GM23338 (cell line): ENCODE measurements around the gene MMP25. TPM values are rescaled to one million over a fixed set of nuclear protein-coding genes. Genes with fewer than 3 reads are reported as not detected.

ENCODE experiments used
- ATAC-seq: fragments of 200-7000 bp; cut with Tn5 transposase; 3 replicates; pipeline ENCODE4 v1.9.1; 2020
- DNase-seq: peaks from one replicate; pipeline ENCODE4 v3.0.0-alpha.2; 2015; ENCODE audit warnings: low spot score
- H2AFZ ChIP-seq: fragments of 200-600 bp; sonication (generic); 2 replicates; pipeline ENCODE4 v1.8.0; 2016; ENCODE audit warnings: antibody characterized with exemption, mild to moderate bottlenecking, moderate library complexity
- H3F3A ChIP-seq: fragments of 200-600 bp; sonication (generic); replicated peaks from 2 replicates; pipeline ENCODE4 v1.8.0; 2017; ENCODE audit warnings: antibody characterized with exemption, mixed run types, low read depth
- H3K27ac ChIP-seq: fragments of 200-600 bp; sonication (generic); 2 replicates; pipeline ENCODE4 v1.6.1; 2016; ENCODE audit warnings: low read depth
- H3K27me3 ChIP-seq: fragments of 200-600 bp; sonication (generic); 2 replicates; pipeline ENCODE4 v1.8.0; 2016; ENCODE audit warnings: mild to moderate bottlenecking, mixed run types, moderate library complexity; ENCODE audit not compliant: insufficient read depth
- H3K36me3 ChIP-seq: fragments of 200-600 bp; sonication (generic); 2 replicates; pipeline ENCODE4 v1.8.0; 2016; ENCODE audit warnings: mild to moderate bottlenecking; ENCODE audit not compliant: insufficient read depth
- H3K4me1 ChIP-seq: fragments of 200-600 bp; sonication (generic); 2 replicates; pipeline ENCODE4 v1.8.0; 2016; ENCODE audit warnings: mild to moderate bottlenecking, moderate library complexity; ENCODE audit not compliant: insufficient read depth
- H3K4me2 ChIP-seq: fragments of 200-600 bp; sonication (generic); 2 replicates; pipeline ENCODE4 v1.7.1; 2017; ENCODE audit warnings: mixed run types
- H3K4me3 ChIP-seq: fragments of 200-600 bp; sonication (generic); 2 replicates; pipeline ENCODE4 v1.6.1; 2016; ENCODE audit warnings: mixed run types
- H3K79me2 ChIP-seq: fragments of 200-600 bp; sonication (generic); replicated peaks from 2 replicates; pipeline ENCODE4 v1.8.0; 2017; ENCODE audit warnings: mild to moderate bottlenecking; ENCODE audit not compliant: insufficient read depth
- H3K9me2 ChIP-seq: fragments of 200-600 bp; sonication (generic); 2 replicates; pipeline ENCODE4 v1.8.0; 2017; ENCODE audit not compliant: insufficient read depth
- H4K20me1 ChIP-seq: fragments of 200-600 bp; sonication (generic); replicated peaks from 2 replicates; pipeline ENCODE4 v1.8.0; 2017; ENCODE audit warnings: mild to moderate bottlenecking; ENCODE audit not compliant: insufficient read depth
- H3K27ac Mint-ChIP-seq: 2 replicates; pipeline ENCODE4 v1.8.0; 2020; ENCODE audit warnings: inconsistent platforms, mild to moderate bottlenecking, moderate library complexity, mixed read lengths
- H3K27me3 Mint-ChIP-seq: 3 replicates; pipeline ENCODE4 v1.8.0; 2022; ENCODE audit warnings: low read depth, mild to moderate bottlenecking, moderate library complexity, mixed read lengths, inconsistent platforms; ENCODE audit not compliant: insufficient read depth, poor library complexity
- H3K36me3 Mint-ChIP-seq: 3 replicates; pipeline ENCODE4 v1.8.0; 2021; ENCODE audit warnings: low read depth, mild to moderate bottlenecking, inconsistent platforms, moderate library complexity, mixed read lengths
- H3K4me1 Mint-ChIP-seq: 3 replicates; pipeline ENCODE4 v1.8.0; 2020; ENCODE audit warnings: mild to moderate bottlenecking, inconsistent platforms, mixed read lengths
- H3K4me3 Mint-ChIP-seq: 3 replicates; pipeline ENCODE4 v1.8.0; 2021; ENCODE audit warnings: moderate library complexity, mild to moderate bottlenecking, inconsistent platforms, mixed read lengths
- H3K9me3 Mint-ChIP-seq: 3 replicates; pipeline ENCODE4 v1.8.0; 2020; ENCODE audit warnings: moderate library complexity, mild to moderate bottlenecking, inconsistent platforms, mixed read lengths
- CREB1 ChIP-seq: fragments of 250-450 bp; sonication (Bioruptor Pico); IDR thresholded peaks from 2 replicates; pipeline ENCODE4 v1.5.0; 2020; ENCODE audit warnings: low read depth, mild to moderate bottlenecking, moderate library complexity
- CTCF ChIP-seq, 2 experiments: fragments of 200-600 bp in 1 of 2; sonication (generic) in 1 of 2; conservative IDR thresholded peaks; 2 replicates each; pipeline versions ENCODE4 v1.5.1 to v1.6.1; 2016 to 2017; ENCODE audit warnings: antibody characterized with exemption in 2 of 2, low read depth in 2 of 2, mild to moderate bottlenecking in 2 of 2, moderate library complexity in 1 of 2
- ETS1 ChIP-seq: IDR thresholded peaks from 2 replicates; pipeline ENCODE4 v1.6.1; 2016; ENCODE audit warnings: antibody characterized with exemption
- EZH2 ChIP-seq: fragments of 200-600 bp; sonication (generic); IDR thresholded peaks from one replicate; pipeline ENCODE4 v1.8.0; 2017; ENCODE audit warnings: antibody characterized with exemption, mild to moderate bottlenecking, low read depth; ENCODE audit not compliant: unreplicated experiment
- EZH2phosphoT487 ChIP-seq: fragments of 200-600 bp; sonication (generic); IDR thresholded peaks from one replicate; pipeline ENCODE4 v1.8.1; 2018; ENCODE audit warnings: antibody characterized with exemption; ENCODE audit not compliant: unreplicated experiment
- JUNB ChIP-seq: IDR thresholded peaks from one replicate; pipeline ENCODE4 v1.6.1; 2016; ENCODE audit warnings: antibody characterized with exemption; ENCODE audit not compliant: unreplicated experiment
- NANOG ChIP-seq: IDR thresholded peaks from 2 replicates; pipeline ENCODE4 v1.6.1; 2016; ENCODE audit warnings: antibody characterized with exemption, borderline replicate concordance
- POLR2AphosphoS5 ChIP-seq: IDR thresholded peaks from 2 replicates; pipeline ENCODE4 v1.6.1; 2016; ENCODE audit warnings: antibody characterized with exemption, low read depth
- REST ChIP-seq: IDR thresholded peaks from one replicate; pipeline ENCODE4 v1.6.1; 2018; ENCODE audit warnings: antibody characterized with exemption; ENCODE audit not compliant: unreplicated experiment
- STAT1 ChIP-seq: IDR thresholded peaks from one replicate; pipeline ENCODE4 v1.6.1; 2016; ENCODE audit warnings: antibody characterized with exemption; ENCODE audit not compliant: unreplicated experiment
- ZNF114 ChIP-seq: fragments of 250-450 bp; sonication (Bioruptor Pico); IDR thresholded peaks from 2 replicates; pipeline ENCODE4 v1.5.0; 2020; ENCODE audit warnings: mild to moderate bottlenecking, moderate library complexity
- polyA plus RNA-seq: library from polyadenylated mRNA; unstranded; fragments of >200 nt; fragmentation: Nextera tagmentation; extraction: Ambion mirVana; gene quantifications from 2 replicates; pipeline ENCODE4 v1.2.1, GENCODE V29; 2016
- total RNA-seq: library from RNA; depleted of rRNA; stranded (reverse); fragments of >200 nt; shearing (Covaris generic); gene quantifications from 2 replicates; pipeline ENCODE4 v1.2.3, GENCODE V29; 2014

MMP25 gene
- total and polyA plus RNA-seq, 2 experiments from 2014 or later, result 7.7 to 15.9 TPM

- H2AFZ ChIP-seq, result no peak overlapping the region
- peak overlapping the region; percentile 85 for H3K4me3 ChIP-seq
- no peaks in the 10 kb centered on the region; the same call in 1 of the 2 replicates for H3K27me3 ChIP-seq
- peak overlapping the region; percentile 98 for H3K27ac Mint-ChIP-seq
- DNase-seq (no peak), ATAC-seq (no peak)
- TF ChIP-seq REST (no peak), STAT1 (no peak), POLR2AphosphoS5 (peak; percentile 58), ZNF114 (CRISPR knock-in tag) (no peak), JUNB (no peak)
- peaks cover 60% of the 10 kb centered on the region for H3F3A ChIP-seq
- H3K4me2 ChIP-seq, result peak overlapping the region; percentile 97
- H3K4me1 Mint-ChIP-seq, result peaks cover 31% of the 10 kb centered on the region
- H3K4me3 Mint-ChIP-seq, result peak overlapping the region; percentile 96
- H3K36me3 ChIP-seq, result no peaks in the 10 kb centered on the region
- peaks cover 20% of the 10 kb centered on the region for H4K20me1 ChIP-seq
- peaks cover 18% of the 10 kb centered on the region for H3K79me2 ChIP-seq
- H3K9me3 Mint-ChIP-seq, result no peaks in the 10 kb centered on the region; the same call in 1 of the 3 replicates
- H3K9me2 ChIP-seq, result no peaks in the 10 kb centered on the region
- peaks cover 48% of the 10 kb centered on the region for H3K27me3 Mint-ChIP-seq
- H3K4me1 ChIP-seq, result peaks cover 37% of the 10 kb centered on the region
- peak overlapping the region; percentile 99 for H3K27ac ChIP-seq
- peaks cover 44% of the 10 kb centered on the region for H3K36me3 Mint-ChIP-seq
Observed at GRCh38 chr16:3022684-3023414, 23.5 kb upstream of the MMP25 start.

GRCh38 chr16:3023415-3023668 is 23.0 kb upstream of the MMP25 start:
- Histone ChIP-seq H4K20me1 (peaks cover 20% of the 10 kb centered on the region), H3K36me3 (no peaks in the 10 kb centered on the region), H3K4me1 (peaks cover 37% of the 10 kb centered on the region), H3K79me2 (peaks cover 17% of the 10 kb centered on the region; the same call in 1 of the 2 replicates), H3K4me3 (peak overlapping the region; percentile 85), H3K4me2 (peak overlapping the region; percentile 97), H3K9me2 (no peaks in the 10 kb centered on the region), H2AFZ (no peak overlapping the region), H3K27ac (peak overlapping the region; percentile 99), H3K27me3 (no peaks in the 10 kb centered on the region; the same call in 1 of the 2 replicates), H3F3A (peaks cover 61% of the 10 kb centered on the region)
- ATAC-seq (no peak), DNase-seq (peak; percentile 66)
- Mint-ChIP-seq H3K9me3 (no peaks in the 10 kb centered on the region; the same call in 1 of the 3 replicates), H3K27me3 (peaks cover 45% of the 10 kb centered on the region), H3K36me3 (peaks cover 44% of the 10 kb centered on the region), H3K4me3 (peak overlapping the region; percentile 96), H3K27ac (peak overlapping the region; percentile 98), H3K4me1 (peaks cover 31% of the 10 kb centered on the region)
- no peak for TF ChIP-seq EZH2
- TF ChIP-seq NANOG, result no peak
- TF ChIP-seq EZH2phosphoT487, result no peak
- no peak for TF ChIP-seq REST
- TF ChIP-seq CTCF (conservative IDR thresholded peaks at IDR 0.05; ENCODE audit: low read depth in 2 of 2), result no peak
- TF ChIP-seq ETS1, result no peak
- TF ChIP-seq STAT1, result no peak
- no peak for TF ChIP-seq ZNF114 (CRISPR knock-in tag)
- no peak for TF ChIP-seq CREB1 (CRISPR knock-in tag)
- no peak for TF ChIP-seq JUNB
